ENCODE results near the gene PTX3. TPM values are rescaled to one million over a fixed set of nuclear protein-coding genes. Genes with fewer than 3 reads are reported as not detected.
A peak's percentile ranks its signal among the peaks of the same experiment; 100 is the strongest.

The PTX3 gene
- total RNA-seq, 2 experiments from 2014 or later = not detected

- Mint-ChIP-seq H3K4me1 (ENCODE audit: low read depth) (no peaks in the 10 kb centered on the region), H3K27me3 (ENCODE audit: low read depth) (no peaks in the 10 kb centered on the region), H3K27ac (no peak overlapping the region), H3K36me3 (ENCODE audit: low read depth) (no peaks in the 10 kb centered on the region), H3K4me3 (no peak overlapping the region), H3K9me3 (no peaks in the 10 kb centered on the region)
- no peak for DNase-seq
- intact Hi-C loops (cut with micrococcal nuclease) = no loop called here
- CTCF ChIA-PET = no interaction called here
These were observed 28.0 kb upstream of the PTX3 start for GRCh38 chr3:157408499-157409149.

- no peaks in the 10 kb centered on the region for H3K27me3 Mint-ChIP-seq (ENCODE audit: low read depth)
- H3K36me3 Mint-ChIP-seq (ENCODE audit: low read depth) = no peaks in the 10 kb centered on the region
- CTCF ChIA-PET = no interaction called here
- H3K9me3 Mint-ChIP-seq = no peaks in the 10 kb centered on the region
- DNase-seq = no peak
- no peak overlapping the region for H3K27ac Mint-ChIP-seq
- no peak overlapping the region for H3K4me3 Mint-ChIP-seq
- H3K4me1 Mint-ChIP-seq (ENCODE audit: low read depth) = no peaks in the 10 kb centered on the region
- intact Hi-C loops (cut with micrococcal nuclease) = no loop called here
These were observed 27.1 kb upstream of the PTX3 start for GRCh38 chr3:157409516-157409915.

GRCh38 chr3:157410945-157411344, 25.7 kb upstream of the PTX3 start:
- CTCF ChIA-PET = no interaction called here
- DNase-seq = no peak
- peaks cover 1% of the 10 kb centered on the region for H3K27me3 Mint-ChIP-seq (ENCODE audit: low read depth)
- H3K9me3 Mint-ChIP-seq = no peaks in the 10 kb centered on the region
- no peak overlapping the region for H3K27ac Mint-ChIP-seq
- no peaks in the 10 kb centered on the region for H3K4me1 Mint-ChIP-seq (ENCODE audit: low read depth)
- H3K36me3 Mint-ChIP-seq (ENCODE audit: low read depth) = no peaks in the 10 kb centered on the region
- no peak overlapping the region for H3K4me3 Mint-ChIP-seq
- intact Hi-C loops (cut with micrococcal nuclease) = no loop called here

- H3K27me3 Mint-ChIP-seq (ENCODE audit: low read depth) = peaks cover 1% of the 10 kb centered on the region
- no peak overlapping the region for H3K4me3 Mint-ChIP-seq
- no peak for DNase-seq
- no peaks in the 10 kb centered on the region for H3K9me3 Mint-ChIP-seq
- CTCF ChIA-PET = no interaction called here
- no peak overlapping the region for H3K27ac Mint-ChIP-seq
- no peaks in the 10 kb centered on the region for H3K36me3 Mint-ChIP-seq (ENCODE audit: low read depth)
- H3K4me1 Mint-ChIP-seq (ENCODE audit: low read depth) = no peaks in the 10 kb centered on the region
- intact Hi-C loops (cut with micrococcal nuclease) = no loop called here
These were observed 24.3 kb upstream of the PTX3 start for GRCh38 chr3:157412323-157412855.

GRCh38 chr3:157414861-157415260, 21.8 kb upstream of the PTX3 start:
- Mint-ChIP-seq H3K36me3 (ENCODE audit: low read depth) (no peaks in the 10 kb centered on the region), H3K9me3 (no peaks in the 10 kb centered on the region), H3K4me1 (ENCODE audit: low read depth) (no peaks in the 10 kb centered on the region), H3K4me3 (no peak overlapping the region), H3K27me3 (ENCODE audit: low read depth) (peaks cover 1% of the 10 kb centered on the region), H3K27ac (no peak overlapping the region)
- CTCF ChIA-PET = no interaction called here
- intact Hi-C loops (cut with micrococcal nuclease) = no loop called here
- no peak for DNase-seq

GRCh38 chr3:157416347-157417087, 20.1 kb upstream of the PTX3 start:
- intact Hi-C loops (cut with micrococcal nuclease) = no loop called here
- Mint-ChIP-seq H3K36me3 (ENCODE audit: low read depth) (no peaks in the 10 kb centered on the region), H3K9me3 (no peaks in the 10 kb centered on the region), H3K27me3 (ENCODE audit: low read depth) (peaks cover 1% of the 10 kb centered on the region), H3K4me3 (no peak overlapping the region), H3K4me1 (ENCODE audit: low read depth) (no peaks in the 10 kb centered on the region), H3K27ac (no peak overlapping the region)
- DNase-seq = no peak
- CTCF ChIA-PET = no interaction called here

- CTCF ChIA-PET = no interaction called here
- intact Hi-C loops (cut with micrococcal nuclease) = no loop called here
- no peak overlapping the region for H3K4me3 Mint-ChIP-seq
These were observed 19.4 kb upstream of the PTX3 start for GRCh38 chr3:157417247-157417646.

GRCh38 chr3:157418104-157418503, 18.5 kb upstream of the PTX3 start:
- H3K4me1 Mint-ChIP-seq (ENCODE audit: low read depth) = no peaks in the 10 kb centered on the region

More at GRCh38 chr3:157417247-157417646, 19.4 kb upstream of the PTX3 start:
- no peaks in the 10 kb centered on the region for H3K4me1 Mint-ChIP-seq (ENCODE audit: low read depth)
- no peak overlapping the region for H3K27ac Mint-ChIP-seq
- H3K27me3 Mint-ChIP-seq (ENCODE audit: low read depth) = peaks cover 1% of the 10 kb centered on the region
- DNase-seq = no peak
- H3K36me3 Mint-ChIP-seq (ENCODE audit: low read depth) = no peaks in the 10 kb centered on the region
- no peaks in the 10 kb centered on the region for H3K9me3 Mint-ChIP-seq

GRCh38 chr3:157420606-157421130, 16.0 kb upstream of the PTX3 start:
- intact Hi-C loops (cut with micrococcal nuclease) = no loop called here
- Mint-ChIP-seq H3K9me3 (peaks cover 3% of the 10 kb centered on the region), H3K4me3 (no peak overlapping the region), H3K27me3 (ENCODE audit: low read depth) (peaks cover 5% of the 10 kb centered on the region), H3K27ac (no peak overlapping the region), H3K36me3 (ENCODE audit: low read depth) (no peaks in the 10 kb centered on the region), H3K4me1 (ENCODE audit: low read depth) (no peaks in the 10 kb centered on the region)
- CTCF ChIA-PET = no interaction called here
- no peak for DNase-seq

More at GRCh38 chr3:157418104-157418503, 18.5 kb upstream of the PTX3 start:
- no peak overlapping the region for H3K27ac Mint-ChIP-seq
- CTCF ChIA-PET = no interaction called here
- H3K4me3 Mint-ChIP-seq = no peak overlapping the region
- peaks cover 1% of the 10 kb centered on the region for H3K27me3 Mint-ChIP-seq (ENCODE audit: low read depth)
- H3K9me3 Mint-ChIP-seq = no peaks in the 10 kb centered on the region
- DNase-seq = no peak
- no peaks in the 10 kb centered on the region for H3K36me3 Mint-ChIP-seq (ENCODE audit: low read depth)
- intact Hi-C loops (cut with micrococcal nuclease) = no loop called here

- no peak overlapping the region for H3K27ac Mint-ChIP-seq
- intact Hi-C loops (cut with micrococcal nuclease) = no loop called here
- CTCF ChIA-PET = no interaction called here
- no peaks in the 10 kb centered on the region for H3K36me3 Mint-ChIP-seq (ENCODE audit: low read depth)
- no peak for DNase-seq
- no peaks in the 10 kb centered on the region for H3K4me1 Mint-ChIP-seq (ENCODE audit: low read depth)
- peaks cover 3% of the 10 kb centered on the region for H3K9me3 Mint-ChIP-seq
- peaks cover 8% of the 10 kb centered on the region for H3K27me3 Mint-ChIP-seq (ENCODE audit: low read depth)
- no peak overlapping the region for H3K4me3 Mint-ChIP-seq
These were observed 13.3 kb upstream of the PTX3 start for GRCh38 chr3:157423337-157423736.

- no peaks in the 10 kb centered on the region for H3K36me3 Mint-ChIP-seq (ENCODE audit: low read depth)
- CTCF ChIA-PET = no interaction called here
- DNase-seq = no peak
- H3K9me3 Mint-ChIP-seq = peaks cover 3% of the 10 kb centered on the region
- H3K4me3 Mint-ChIP-seq = no peak overlapping the region
- intact Hi-C loops (cut with micrococcal nuclease) = no loop called here
- no peaks in the 10 kb centered on the region for H3K4me1 Mint-ChIP-seq (ENCODE audit: low read depth)
- no peak overlapping the region for H3K27ac Mint-ChIP-seq
- H3K27me3 Mint-ChIP-seq (ENCODE audit: low read depth) = peaks cover 11% of the 10 kb centered on the region
These were observed 8.7 kb upstream of the PTX3 start for GRCh38 chr3:157427901-157428300.

- Mint-ChIP-seq H3K4me1 (ENCODE audit: low read depth) (no peaks in the 10 kb centered on the region), H3K9me3 (peaks cover 3% of the 10 kb centered on the region), H3K27ac (no peak overlapping the region), H3K27me3 (ENCODE audit: low read depth) (peaks cover 11% of the 10 kb centered on the region), H3K36me3 (ENCODE audit: low read depth) (no peaks in the 10 kb centered on the region), H3K4me3 (no peak overlapping the region)
- intact Hi-C loops (cut with micrococcal nuclease) = no loop called here
- no peak for DNase-seq
- CTCF ChIA-PET = no interaction called here
These were observed 7.8 kb upstream of the PTX3 start for GRCh38 chr3:157428853-157429252.

- peak; percentile 40 for DNase-seq
These were observed 6.9 kb upstream of the PTX3 start for GRCh38 chr3:157429708-157430107.

More at GRCh38 chr3:157429708-157430107, 6.9 kb upstream of the PTX3 start:
- Mint-ChIP-seq H3K27me3 (ENCODE audit: low read depth) (peaks cover 7% of the 10 kb centered on the region), H3K4me1 (ENCODE audit: low read depth) (no peaks in the 10 kb centered on the region), H3K4me3 (no peak overlapping the region), H3K9me3 (no peaks in the 10 kb centered on the region), H3K36me3 (ENCODE audit: low read depth) (no peaks in the 10 kb centered on the region), H3K27ac (no peak overlapping the region)
- intact Hi-C loops (cut with micrococcal nuclease) = no loop called here
- CTCF ChIA-PET = no interaction called here

All from activated naive CD4-positive, alpha-beta T cell treated with anti-CD3 and anti-CD28 coated beads for 36 hours (primary cell).